HCT116 (cell line): Measurements from ENCODE around the gene AURKAIP1. TPM values are rescaled to one million over a fixed set of nuclear protein-coding genes. Genes with fewer than 3 reads are reported as not detected.
"Not testable (repeated sequence)": the region's sequence is repeated elsewhere in the genome, so short reads cannot be mapped to it uniquely, and the experiment has no call there.

Experiments used
- ATAC-seq: fragments of 200-7000 bp; cut with Tn5 transposase; 2 replicates; pipeline ENCODE4 v1.9.1; 2020; ENCODE audit warnings: mild to moderate bottlenecking, moderate library complexity
- BruUV-seq: library from RNA; stranded (reverse); fragments of 400-500 nt; replicated peaks from 2 replicates; lab custom pipeline; 2021; lab: Mats Ljungman, UMichigan
- CTCF ChIA-PET: fragments of 300-600 bp; sonication (Branson Sonifier 250); formaldehyde crosslinking; loops from one replicate; lab custom pipeline; 2021; ENCODE audit warnings: antibody characterized with exemption; lab: Charles Lee
- POLR2A ChIA-PET: fragments of 300-600, 350-600 bp; sonication (Branson Sonifier 250); formaldehyde crosslinking; loops from one replicate; lab custom pipeline; 2021; ENCODE audit warnings: antibody characterized with exemption; lab: Charles Lee
- RAD21 ChIA-PET, 2 experiments: fragments of 300-600 bp; sonication (Branson Sonifier 250); formaldehyde crosslinking; loops; one replicate each; lab custom pipeline; 2023; ENCODE audit warnings: low total read pairs in 2 of 2; ENCODE audit not compliant: uncharacterized antibody in 2 of 2, unreplicated experiment in 2 of 2, low non-redundant PET in 1 of 2; lab: Charles Lee
- DNase-seq: peaks from one replicate; pipeline ENCODE4 v3.0.0-alpha.2; 2010; ENCODE audit warnings: low read depth, low spot score
- H2AFZ ChIP-seq: fragments of 200-600 bp; shearing (Covaris generic), sonication (generic); 2 replicates; pipeline ENCODE4 v1.6.1; 2017; ENCODE audit warnings: low read depth, mixed run types, mixed read lengths, antibody characterized with exemption, low read length; ENCODE audit not compliant: poor library complexity, severe bottlenecking
- H3K27ac ChIP-seq: 2 replicates; pipeline ENCODE4 v1.5.1; 2012; ENCODE audit warnings: low read depth, low read length
- H3K27me3 ChIP-seq: fragments of 200-600 bp; sonication (generic); 2 replicates; pipeline ENCODE4 v1.6.1; 2016; ENCODE audit warnings: mixed run types, low read length, mixed read lengths; ENCODE audit not compliant: insufficient read depth
- H3K36me3 ChIP-seq, 2 experiments: fragments of 200-500 bp in 1 of 2; fragments of 200-600 bp in 1 of 2; sonication (Bioruptor generic) in 1 of 2; sonication (generic) in 1 of 2; 2 replicates each; pipeline versions ENCODE4 v1.5.1 to v1.6.1; 2014 to 2016; ENCODE audit warnings: low read length in 2 of 2, inconsistent platforms in 1 of 2, mixed read lengths in 1 of 2, mixed run types in 1 of 2; ENCODE audit not compliant: insufficient read depth in 2 of 2, control insufficient read depth in 1 of 2
- H3K4me1 ChIP-seq, 2 experiments: fragments of 200-600 bp in 1 of 2; sonication (generic) in 1 of 2; 2 replicates each; pipeline versions ENCODE4 v1.5.1 to v1.6.1; 2012 to 2017; ENCODE audit warnings: low read length in 2 of 2, inconsistent platforms in 1 of 2, mild to moderate bottlenecking in 1 of 2, mixed read lengths in 1 of 2, mixed run types in 1 of 2, moderate library complexity in 1 of 2; ENCODE audit not compliant: insufficient read depth in 2 of 2, control insufficient read depth in 1 of 2
- H3K4me2 ChIP-seq: fragments of 200-600 bp; sonication (generic); 2 replicates; pipeline ENCODE4 v1.6.1; 2017; ENCODE audit warnings: mixed run types, low read length, mixed read lengths
- H3K4me3 ChIP-seq, 2 experiments: fragments of 200-600 bp in 1 of 2; sonication (generic) in 1 of 2; replicated peaks in 1 of 2; 2 replicates each; pipeline ENCODE4 v1.5.1; 2011 to 2016; ENCODE audit warnings: low read length in 2 of 2, control low read depth in 1 of 2, low read depth in 1 of 2, mild to moderate bottlenecking in 1 of 2, mixed read lengths in 1 of 2, mixed run types in 1 of 2
- H3K79me2 ChIP-seq: fragments of 200-600 bp; sonication (generic); 2 replicates; pipeline ENCODE4 v1.6.1; 2017; ENCODE audit warnings: mild to moderate bottlenecking, mixed run types, low read length, moderate library complexity, mixed read lengths; ENCODE audit not compliant: insufficient read depth
- H3K9ac ChIP-seq: fragments of 200-600 bp; sonication (generic); 2 replicates; pipeline ENCODE4 v1.6.1; 2016; ENCODE audit warnings: low read length, mixed read lengths
- H3K9me2 ChIP-seq: fragments of 200-600 bp; sonication (generic), shearing (Covaris generic); 2 replicates; pipeline ENCODE4 v1.6.1; 2017; ENCODE audit warnings: mixed run types, mild to moderate bottlenecking, moderate library complexity; ENCODE audit not compliant: insufficient read depth
- H3K9me3 ChIP-seq, 2 experiments: fragments of 200-500 bp in 1 of 2; fragments of 200-600 bp in 1 of 2; sonication (Bioruptor generic) in 1 of 2; sonication (generic) in 1 of 2; 2 replicates each; pipeline ENCODE4 v1.6.1; 2014 to 2017; ENCODE audit warnings: low read length in 2 of 2, mixed read lengths in 2 of 2, inconsistent platforms in 1 of 2, low read depth in 1 of 2, mild to moderate bottlenecking in 1 of 2, mixed run types in 1 of 2, moderate library complexity in 1 of 2; ENCODE audit not compliant: control insufficient read depth in 1 of 2, insufficient read depth in 1 of 2
- H4K20me1 ChIP-seq: fragments of 200-600 bp; sonication (generic), shearing (Covaris generic); 2 replicates; pipeline ENCODE4 v1.6.1; 2017; ENCODE audit warnings: mixed run types, mild to moderate bottlenecking, moderate library complexity; ENCODE audit not compliant: insufficient read depth
- EGR1 ChIP-seq: IDR thresholded peaks from 2 replicates; pipeline ENCODE4 v1.6.1; 2012; ENCODE audit warnings: low read depth
- FOSL1 ChIP-seq: IDR thresholded peaks from 2 replicates; pipeline ENCODE4 v1.6.1; 2012; ENCODE audit warnings: low read depth
- intact Hi-C: fragments of 100-400 bp; cut with micrococcal nuclease; formaldehyde crosslinking; loops from 2 replicates; pipeline ENCODE4 v1.10.0; 2022
- total RNA-seq: library from RNA; stranded (reverse); gene quantifications from one replicate; pipeline ENCODE4 v1.2.1, GENCODE V29; 2021; ENCODE audit not compliant: unreplicated experiment

AURKAIP1 gene
- total RNA-seq, 1 experiment from 2014 or later, result 200 TPM

DNA sequence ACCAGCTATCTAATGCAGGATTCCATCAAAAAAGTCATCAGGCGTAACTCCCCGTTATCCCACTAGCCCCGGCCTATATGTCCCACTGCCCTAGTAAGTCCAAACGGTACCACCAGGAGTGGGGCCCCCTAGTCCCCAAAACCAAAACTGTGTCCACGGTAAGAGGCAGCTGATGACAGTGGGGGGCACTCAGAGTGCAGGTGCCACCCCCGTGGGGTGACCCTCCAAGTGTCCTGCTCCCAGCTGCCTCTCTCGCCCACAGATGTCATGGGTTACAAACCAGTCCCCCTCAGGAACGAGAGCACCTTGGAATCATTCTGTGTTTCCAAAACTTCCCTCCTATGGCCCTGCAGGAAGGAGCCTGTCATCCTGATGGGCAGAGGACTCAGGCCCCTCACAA is 10.9 kb upstream of the AURKAIP1 start:
- Histone ChIP-seq H3K79me2 (peaks cover 17% of the 10 kb centered on the region; the same call in 1 of the 2 replicates), H3K4me1 (no peaks in the 10 kb centered on the region), H3K9ac (no peak overlapping the region), H2AFZ (no peak overlapping the region), H3K27me3 (no peaks in the 10 kb centered on the region), H3K36me3 (peaks cover 38 to 47% of the 10 kb centered on the region in 2 experiments), H4K20me1 (no peaks in the 10 kb centered on the region), H3K9me3 (no peaks in the 10 kb centered on the region), H3K9me2 (no peaks in the 10 kb centered on the region), H3K27ac (no peak overlapping the region), H3K4me2 (no peak overlapping the region), H3K4me3 (no peak overlapping the region)
- BruUV-seq, result no TSS peak
- CTCF ChIA-PET, result no interaction called here
- DNase-seq (no peak), ATAC-seq (no peak; the same call in 1 of the 2 replicates)
- TF ChIP-seq FOSL1 (no peak), EGR1 (no peak)
- RAD21 ChIA-PET, result no interaction called here
- POLR2A ChIA-PET, result no interaction called here
- intact Hi-C loops, result no loop called here

DNA sequence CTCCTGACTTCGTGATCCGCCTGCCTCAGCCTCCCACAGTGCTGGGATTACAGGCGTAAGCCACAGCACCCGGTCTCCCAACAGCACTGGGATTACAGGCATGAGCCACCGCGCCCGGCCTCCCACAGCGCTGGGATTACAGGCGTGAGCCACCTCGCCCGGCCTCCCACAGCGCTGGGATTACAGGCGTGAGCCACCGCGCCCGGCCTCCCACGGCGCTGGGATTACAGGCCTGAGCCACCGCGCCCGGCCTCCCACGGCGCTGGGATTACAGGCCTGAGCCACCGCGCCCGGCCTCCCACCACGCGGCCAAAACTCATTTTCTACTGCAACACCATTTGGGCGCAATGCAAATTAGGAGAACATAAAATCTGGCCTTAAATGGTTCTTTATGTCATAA is 10.3 kb upstream of the AURKAIP1 start:
- H3K4me2 ChIP-seq, POLR2A ChIA-PET, H3K27ac ChIP-seq, H3K4me3 ChIP-seq, H3K9ac ChIP-seq, DNase-seq, H4K20me1 ChIP-seq, BruUV-seq, ATAC-seq, H3K4me1 ChIP-seq, RAD21 ChIA-PET, H2AFZ ChIP-seq, CTCF ChIA-PET, intact Hi-C loops, H3K27me3 ChIP-seq, H3K9me2 ChIP-seq, H3K9me3 ChIP-seq: not testable (repeated sequence)
- Histone ChIP-seq H3K36me3 (peaks cover 33 to 41% of the 10 kb centered on the region in 2 experiments), H3K79me2 (peaks cover 11% of the 10 kb centered on the region; the same call in 1 of the 2 replicates)

DNA sequence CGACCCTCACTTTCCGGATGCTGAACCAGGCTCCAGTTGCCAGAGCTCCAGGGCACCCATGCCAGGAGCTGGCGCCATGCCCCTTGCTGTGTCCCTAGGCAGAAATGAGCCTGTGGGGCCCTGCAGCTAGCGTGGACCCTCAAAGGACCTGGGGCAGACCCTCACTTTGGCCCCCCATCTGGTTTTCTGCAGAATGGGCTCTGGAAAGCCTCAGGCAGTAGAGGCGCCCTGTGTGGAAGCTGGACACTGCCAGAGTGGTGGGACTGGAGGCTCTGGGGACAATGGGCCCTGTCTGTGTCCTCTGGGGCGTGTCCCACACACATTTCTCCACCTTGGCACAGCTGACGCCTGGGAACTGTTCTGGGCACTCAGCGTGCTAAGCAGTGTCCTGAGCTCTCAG is 6.3 kb upstream of the AURKAIP1 start:
- no TSS peak for BruUV-seq
- Histone ChIP-seq H3K4me3 (no peak overlapping the region), H3K27ac (no peak overlapping the region), H3K27me3 (no peaks in the 10 kb centered on the region), H4K20me1 (no peaks in the 10 kb centered on the region), H3K4me2 (no peak overlapping the region), H3K4me1 (peaks cover 5 to 6% of the 10 kb centered on the region in 2 experiments; a peak in 3 of 4 replicates), H2AFZ (no peak overlapping the region), H3K9ac (no peak overlapping the region), H3K9me2 (no peaks in the 10 kb centered on the region), H3K36me3 (peaks cover 5 to 7% of the 10 kb centered on the region in 2 experiments; a peak in 3 of 4 replicates), H3K79me2 (no peaks in the 10 kb centered on the region), H3K9me3 (no peaks in the 10 kb centered on the region)
- ChIA-PET CTCF (no interaction called here), RAD21 (interaction anchor here in 1 of 2 experiments (0.7 kb wide), 1 partner anchor 124 kb away, joined by 3 read pairs; no protein-coding TSS in a partner anchor), POLR2A (interaction anchor here (0.6 kb wide), 1 partner anchor 19 kb away, joined by 3 read pairs; no protein-coding TSS in a partner anchor)
- ATAC-seq, result no peak
- no peak for DNase-seq
- TF ChIP-seq FOSL1, result no peak
- intact Hi-C loops, result no loop called here
